Neural cell (in vitro differentiated cells): ENCODE measurements around the gene ADPRHL1. TPM values are rescaled to one million over a fixed set of nuclear protein-coding genes. Genes with fewer than 3 reads are reported as not detected.
"Not testable (repeated sequence)": the region's sequence is repeated elsewhere in the genome, so short reads cannot be mapped to it uniquely, and the experiment has no call there.

ENCODE experiments used
- H2AFZ ChIP-seq: fragments of 200-600, 300-800 bp; sonication (generic), shearing (Covaris generic); 2 replicates; pipeline ENCODE4 v1.6.0; 2014; ENCODE audit warnings: low read depth, mild to moderate bottlenecking, antibody characterized with exemption, low read length, moderate library complexity
- H3F3A ChIP-seq: fragments of 200-600 bp; shearing (Covaris generic); 2 replicates; pipeline ENCODE4 v1.6.1; 2016; ENCODE audit warnings: mild to moderate bottlenecking, moderate library complexity, mixed read lengths, antibody characterized with exemption, low read length; ENCODE audit not compliant: insufficient read depth, poor library complexity, severe bottlenecking
- H3K27ac ChIP-seq: fragments of 200-600, 300-800 bp; sonication (generic), shearing (Covaris generic); 2 replicates; pipeline ENCODE4 v1.5.1; 2014; ENCODE audit warnings: mild to moderate bottlenecking, low read length, moderate library complexity
- H3K27me3 ChIP-seq: fragments of 300-800, 200-600 bp; sonication (generic), shearing (Covaris generic); 2 replicates; pipeline ENCODE4 v1.6.0; 2014; ENCODE audit warnings: mild to moderate bottlenecking, low read depth, low read length, moderate library complexity; ENCODE audit not compliant: insufficient read depth
- H3K36me3 ChIP-seq: fragments of 300-800, 200-600 bp; sonication (generic), shearing (Covaris generic); 2 replicates; pipeline ENCODE4 v1.5.1; 2014; ENCODE audit warnings: mild to moderate bottlenecking, antibody characterized with exemption, low read length, moderate library complexity; ENCODE audit not compliant: insufficient read depth
- H3K4me2 ChIP-seq: fragments of 300-800, 200-600 bp; sonication (generic), shearing (Covaris generic); 2 replicates; pipeline ENCODE4 v1.6.0; 2014; ENCODE audit warnings: mild to moderate bottlenecking, low read length
- H3K4me3 ChIP-seq: fragments of 300-800, 200-600 bp; sonication (generic), shearing (Covaris generic); 2 replicates; pipeline ENCODE4 v1.5.1; 2014; ENCODE audit warnings: mild to moderate bottlenecking, low read length, moderate library complexity
- H3K79me2 ChIP-seq: fragments of 200-600 bp; shearing (Covaris generic); replicated peaks from 2 replicates; pipeline ENCODE4 v1.6.0; 2014; ENCODE audit warnings: mild to moderate bottlenecking, low read length, moderate library complexity; ENCODE audit not compliant: insufficient read depth
- H3K9ac ChIP-seq: fragments of 300-800, 200-600 bp; sonication (generic), shearing (Covaris generic); 2 replicates; pipeline ENCODE4 v1.6.1; 2016; ENCODE audit warnings: mild to moderate bottlenecking, low read length, mixed read lengths
- H3K9me2 ChIP-seq: fragments of 200-600 bp; shearing (Covaris generic); 2 replicates; pipeline ENCODE4 v1.6.1; 2016; ENCODE audit warnings: mild to moderate bottlenecking, low read length, mixed read lengths; ENCODE audit not compliant: insufficient read depth
- H3K9me3 ChIP-seq: fragments of 200-600, 300-800 bp; sonication (generic), shearing (Covaris generic); 2 replicates; pipeline ENCODE4 v1.6.1; 2016; ENCODE audit warnings: mild to moderate bottlenecking, mixed run types, low read length, moderate library complexity, mixed read lengths
- H4K20me1 ChIP-seq: fragments of 200-600 bp; shearing (Covaris generic); 2 replicates; pipeline ENCODE4 v1.6.1; 2016; ENCODE audit warnings: mild to moderate bottlenecking, mixed run types; ENCODE audit not compliant: insufficient read depth
- CTCF ChIP-seq: fragments of 450-650 bp; IDR thresholded peaks from 2 replicates; pipeline ENCODE4 v1.5.1; 2014; ENCODE audit warnings: antibody characterized with exemption, mild to moderate bottlenecking, moderate library complexity; ENCODE audit not compliant: poor library complexity, severe bottlenecking
- RAD21 ChIP-seq: fragments of 450-650 bp; conservative IDR thresholded peaks from 2 replicates; pipeline ENCODE4 v1.6.1; 2014; ENCODE audit warnings: antibody characterized with exemption, mild to moderate bottlenecking, moderate library complexity
- REST ChIP-seq: IDR thresholded peaks from 2 replicates; pipeline ENCODE4 v1.6.1; 2012; ENCODE audit warnings: borderline replicate concordance
- SMC3 ChIP-seq: fragments of 450-650 bp; conservative IDR thresholded peaks from 2 replicates; pipeline ENCODE4 v1.6.1; 2014; ENCODE audit warnings: antibody characterized with exemption, mild to moderate bottlenecking, moderate library complexity; ENCODE audit not compliant: poor library complexity
- polyA plus RNA-seq: library from polyadenylated mRNA; depleted of rRNA; stranded (reverse); fragments of >200 nt; gene quantifications from 2 replicates; pipeline ENCODE4 v1.2.3, GENCODE V29; 2014

Gene ADPRHL1
- polyA plus RNA-seq, 1 donor from 2014 or later, result 1.1 TPM

GRCh38 chr13:113450861-113451620 is 2.2 kb downstream of the ADPRHL1 start:
- not testable (repeated sequence) for H3K4me2 ChIP-seq, H3F3A ChIP-seq, H3K27me3 ChIP-seq, H3K4me3 ChIP-seq, H3K9me3 ChIP-seq, H3K36me3 ChIP-seq, H3K79me2 ChIP-seq, H2AFZ ChIP-seq, H3K27ac ChIP-seq, H3K9me2 ChIP-seq, H3K9ac ChIP-seq, H4K20me1 ChIP-seq
- TF ChIP-seq SMC3, result peak; percentile 34
- TF ChIP-seq CTCF, result peak; percentile 34

DNA sequence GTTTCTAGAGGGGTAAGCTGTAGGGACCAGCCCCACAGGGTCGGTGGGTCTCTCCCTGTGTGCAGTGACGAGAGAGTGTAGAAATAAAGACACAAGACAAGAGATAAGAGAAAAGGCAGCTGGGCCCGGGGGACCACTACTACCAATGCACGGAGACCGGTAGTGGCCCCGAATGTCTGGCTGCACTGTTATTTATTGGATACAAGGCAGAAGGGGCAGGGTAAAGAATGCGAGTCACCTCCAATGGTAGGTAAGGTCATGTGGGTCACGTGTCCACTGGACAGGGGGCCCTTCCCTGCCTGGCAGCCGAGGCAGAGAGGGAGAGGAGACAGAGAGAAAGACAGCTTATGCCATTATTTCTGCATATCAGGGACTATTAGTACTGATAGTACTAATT is 2.9 kb downstream of the ADPRHL1 start:
- not testable (repeated sequence) for H3K4me3 ChIP-seq, H3K79me2 ChIP-seq, H2AFZ ChIP-seq, H3K36me3 ChIP-seq, H4K20me1 ChIP-seq, H3K9me2 ChIP-seq, H3K27ac ChIP-seq, H3F3A ChIP-seq, H3K9ac ChIP-seq, H3K27me3 ChIP-seq, H3K9me3 ChIP-seq, H3K4me2 ChIP-seq

- Histone ChIP-seq H3K9me2 (no peaks in the 10 kb centered on the region), H3K27me3 (no peaks in the 10 kb centered on the region), H3K4me3 (no peak overlapping the region), H4K20me1 (no peaks in the 10 kb centered on the region), H3K4me2 (no peak overlapping the region), H3K36me3 (no peaks in the 10 kb centered on the region), H3K27ac (no peak overlapping the region), H3F3A (no peaks in the 10 kb centered on the region), H3K9me3 (no peaks in the 10 kb centered on the region), H3K9ac (no peak overlapping the region), H3K79me2 (no peaks in the 10 kb centered on the region), H2AFZ (no peak overlapping the region)
- TF ChIP-seq REST (no peak), RAD21 (no peak)
Observed at GRCh38 chr13:113449693-113450347, 3.5 kb downstream of the ADPRHL1 start.
